Measurements from ENCODE around the gene TVP23A. TPM values are rescaled to one million over a fixed set of nuclear protein-coding genes. Genes with fewer than 3 reads are reported as not detected.

TVP23A gene
- total RNA-seq, 1 experiment from 2014 or later: 3.1 TPM

DNA sequence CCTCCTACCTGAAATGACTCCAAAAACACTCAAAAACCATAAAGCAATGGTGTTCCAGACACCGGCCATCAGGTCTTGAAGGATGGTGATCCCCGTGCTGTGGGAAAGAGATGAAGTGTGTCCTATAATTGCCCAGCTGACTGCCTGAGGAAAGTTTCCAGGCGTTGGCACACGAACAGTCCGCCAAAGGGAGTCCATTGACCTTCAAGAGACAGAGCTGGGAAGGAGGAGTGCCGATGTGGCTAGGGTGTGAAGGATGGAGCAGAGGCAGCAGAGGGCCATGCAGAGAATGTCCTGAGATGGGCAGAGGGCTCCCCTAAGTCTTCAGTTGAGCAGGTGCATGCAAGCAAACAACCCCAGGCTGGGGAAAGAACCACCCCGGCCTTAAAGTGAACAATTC is 86.8 kb downstream of the TVP23A start:
- no peak overlapping the region for H3K56ac ChIP-seq (ENCODE audit: insufficient read length, low read depth, low read length)
- H2BK15ac ChIP-seq (ENCODE audit: low read depth, low read length): no peak overlapping the region
- no peak overlapping the region for H2BK12ac ChIP-seq (ENCODE audit: insufficient read length, low read depth, low read length)
- peaks cover 4% of the 10 kb centered on the region in 2 experiments; a peak in 3 of 5 replicates for H3K9me3 Mint-ChIP-seq
- no CpG with 5 or more reads among the region's 7 CpGs for WGBS (ENCODE audit: extremely low coverage, insufficient read length, low lambda C conversion rate)
- no peak overlapping the region for H4K5ac ChIP-seq (ENCODE audit: insufficient read length, low read depth, low read length)
- H4K91ac ChIP-seq (ENCODE audit: insufficient read length, low read depth, low read length): no peak overlapping the region
- H3T11ph ChIP-seq (ENCODE audit: low read length): no peak overlapping the region
- H2BK20ac ChIP-seq (ENCODE audit: low read depth, low read length, poor library complexity, severe bottlenecking): no peak overlapping the region
- H2AFZ ChIP-seq (ENCODE audit: low read length): no peak overlapping the region
- no peaks in the 10 kb centered on the region for H4K20me1 ChIP-seq (ENCODE audit: control insufficient read depth, insufficient read depth, insufficient read length)
- H3K4me3 Mint-ChIP-seq: no peak overlapping the region
- H3K23me2 ChIP-seq (ENCODE audit: insufficient read length, low read depth, low read length, poor library complexity, severe bottlenecking): no peaks in the 10 kb centered on the region
- H3K79me1 ChIP-seq (ENCODE audit: insufficient read depth, low read depth, low read length, poor library complexity, severe bottlenecking): no peaks in the 10 kb centered on the region
- no peak overlapping the region for H3K9ac ChIP-seq (ENCODE audit: extremely low read depth, insufficient read length, low read length)
- H2BK5ac ChIP-seq (ENCODE audit: insufficient read length, low read length): no peak overlapping the region
- no peak overlapping the region for H2BK120ac ChIP-seq (ENCODE audit: low read depth, low read length, poor library complexity, severe bottlenecking)
- H3K27me3 Mint-ChIP-seq (ENCODE audit: low read depth): no peaks in the 10 kb centered on the region
- H4K8ac ChIP-seq (replicated peaks; ENCODE audit: insufficient read length, low read depth, low read length): no peak overlapping the region
- no peak overlapping the region for H2AK5ac ChIP-seq (ENCODE audit: insufficient read length, low read length)
- no peak overlapping the region; a peak in 1 of 7 replicates for H3K27ac Mint-ChIP-seq
- no peaks in the 10 kb centered on the region for H3K79me2 ChIP-seq (ENCODE audit: insufficient read depth, low read length)
- H3K36me3 Mint-ChIP-seq (ENCODE audit: insufficient read depth in 1 of 3, low read depth in 3 of 3): peaks cover 0 to 6% (median 5%) of the 10 kb centered on the region in 3 experiments; a peak in 3 of 7 replicates
- no peak overlapping the region for H3K14ac ChIP-seq (ENCODE audit: insufficient read depth, low read length)
- H3K4ac ChIP-seq (ENCODE audit: low read depth, low read length): no peak overlapping the region
- H3K4me1 ChIP-seq (ENCODE audit: insufficient read depth, low read length): no peaks in the 10 kb centered on the region
- no peak for DNase-seq
- no peak overlapping the region for H3K18ac ChIP-seq (ENCODE audit: insufficient read length, low read depth, low read length)
- TF ChIP-seq, protein P1, sequence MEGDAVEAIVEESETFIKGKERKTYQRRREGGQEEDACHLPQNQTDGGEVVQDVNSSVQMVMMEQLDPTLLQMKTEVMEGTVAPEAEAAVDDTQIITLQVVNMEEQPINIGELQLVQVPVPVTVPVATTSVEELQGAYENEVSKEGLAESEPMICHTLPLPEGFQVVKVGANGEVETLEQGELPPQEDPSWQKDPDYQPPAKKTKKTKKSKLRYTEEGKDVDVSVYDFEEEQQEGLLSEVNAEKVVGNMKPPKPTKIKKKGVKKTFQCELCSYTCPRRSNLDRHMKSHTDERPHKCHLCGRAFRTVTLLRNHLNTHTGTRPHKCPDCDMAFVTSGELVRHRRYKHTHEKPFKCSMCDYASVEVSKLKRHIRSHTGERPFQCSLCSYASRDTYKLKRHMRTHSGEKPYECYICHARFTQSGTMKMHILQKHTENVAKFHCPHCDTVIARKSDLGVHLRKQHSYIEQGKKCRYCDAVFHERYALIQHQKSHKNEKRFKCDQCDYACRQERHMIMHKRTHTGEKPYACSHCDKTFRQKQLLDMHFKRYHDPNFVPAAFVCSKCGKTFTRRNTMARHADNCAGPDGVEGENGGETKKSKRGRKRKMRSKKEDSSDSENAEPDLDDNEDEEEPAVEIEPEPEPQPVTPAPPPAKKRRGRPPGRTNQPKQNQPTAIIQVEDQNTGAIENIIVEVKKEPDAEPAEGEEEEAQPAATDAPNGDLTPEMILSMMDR (conservative IDR thresholded peaks at IDR 0.05): no peak
- H3K27ac ChIP-seq (ENCODE audit: insufficient read length, low read depth, low read length): no peak overlapping the region
- H3K27me3 ChIP-seq (ENCODE audit: insufficient read depth, low read length): no peaks in the 10 kb centered on the region
- H3K9me3 ChIP-seq (ENCODE audit: control insufficient read depth, low read depth, low read length): no peaks in the 10 kb centered on the region
- no peak overlapping the region for H3K23ac ChIP-seq (ENCODE audit: insufficient read length, low read depth, low read length)
- H3K4me2 ChIP-seq (ENCODE audit: insufficient read depth, insufficient read length, low read length): no peak overlapping the region
- peaks cover 0 to 4% of the 10 kb centered on the region in 2 experiments for H3K4me1 Mint-ChIP-seq
